Activated T-helper 1 cell treated with anti-CD3 and anti-CD28 coated beads, Interleukin-12 subunit alpha, Interleukin-12 subunit beta, Interleukin-2, Interleukin-4 antibody, amounts not matched to agents 30 ng/mL and 10 ng/mL and 1 ng/mL, durations not matched to agents 14 hours and 24 hours and 36 hours (primary cell): ENCODE data around the gene TP63. TPM values are rescaled to one million over a fixed set of nuclear protein-coding genes. Genes with fewer than 3 reads are reported as not detected.
"Not testable (repeated sequence)": the region's sequence is repeated elsewhere in the genome, so short reads cannot be mapped to it uniquely, and the experiment has no call there.

Experiments used
- DNase-seq: peaks from one replicate; pipeline ENCODE4 v3.0.0; 2021; ENCODE audit warnings: low spot score
- H3K27ac Mint-ChIP-seq: one replicate; pipeline ENCODE4 v1.8.0; 2021; ENCODE audit warnings: mild to moderate bottlenecking, mixed read lengths
- H3K27me3 Mint-ChIP-seq: one replicate; pipeline ENCODE4 v1.8.0; 2022; ENCODE audit warnings: mild to moderate bottlenecking, moderate library complexity, mixed read lengths; ENCODE audit not compliant: insufficient read depth
- H3K36me3 Mint-ChIP-seq: one replicate; pipeline ENCODE4 v1.8.0; 2021; ENCODE audit warnings: low read depth, mixed read lengths
- H3K4me1 Mint-ChIP-seq: one replicate; pipeline ENCODE4 v1.8.0; 2021; ENCODE audit warnings: low read depth, mixed read lengths
- H3K4me3 Mint-ChIP-seq: one replicate; pipeline ENCODE4 v1.8.0; 2021; ENCODE audit warnings: mild to moderate bottlenecking, moderate library complexity, mixed read lengths
- H3K9me3 Mint-ChIP-seq: one replicate; pipeline ENCODE4 v1.8.0; 2021; ENCODE audit warnings: mixed read lengths
- intact Hi-C: fragments of 100-400 bp; cut with micrococcal nuclease; formaldehyde crosslinking; loops from one replicate; pipeline ENCODE4 v1.15.1; 2024
- total RNA-seq: library from RNA; stranded (reverse); gene quantifications from 2 replicates; pipeline ENCODE4 v1.2.3, GENCODE V29; 2022

TP63 gene
- total RNA-seq, 1 donor from 2014 or later: 0.67 TPM

- Mint-ChIP-seq H3K27ac (no peak overlapping the region), H3K4me1 (no peaks in the 10 kb centered on the region), H3K36me3 (peaks cover 1% of the 10 kb centered on the region), H3K9me3 (peaks cover 41% of the 10 kb centered on the region), H3K27me3 (no peaks in the 10 kb centered on the region), H3K4me3 (no peak overlapping the region)
- no peak for DNase-seq
- intact Hi-C loops: no loop called here
These were observed 116.9 kb downstream of the TP63 start for GRCh38 chr3:189748046-189748445.

- H3K27ac Mint-ChIP-seq, H3K27me3 Mint-ChIP-seq, H3K36me3 Mint-ChIP-seq, intact Hi-C loops, DNase-seq, H3K4me1 Mint-ChIP-seq, H3K4me3 Mint-ChIP-seq: not testable (repeated sequence)
- H3K9me3 Mint-ChIP-seq: peaks cover 20% of the 10 kb centered on the region
These were observed 119.8 kb downstream of the TP63 start for GRCh38 chr3:189750972-189751371.

GRCh38 chr3:189754356-189754755 is 123.2 kb downstream of the TP63 start:
- Mint-ChIP-seq H3K9me3 (no peaks in the 10 kb centered on the region), H3K27me3 (no peaks in the 10 kb centered on the region), H3K27ac (no peak overlapping the region), H3K36me3 (no peaks in the 10 kb centered on the region), H3K4me1 (no peaks in the 10 kb centered on the region), H3K4me3 (no peak overlapping the region)
- intact Hi-C loops: no loop called here
- DNase-seq: no peak

DNA sequence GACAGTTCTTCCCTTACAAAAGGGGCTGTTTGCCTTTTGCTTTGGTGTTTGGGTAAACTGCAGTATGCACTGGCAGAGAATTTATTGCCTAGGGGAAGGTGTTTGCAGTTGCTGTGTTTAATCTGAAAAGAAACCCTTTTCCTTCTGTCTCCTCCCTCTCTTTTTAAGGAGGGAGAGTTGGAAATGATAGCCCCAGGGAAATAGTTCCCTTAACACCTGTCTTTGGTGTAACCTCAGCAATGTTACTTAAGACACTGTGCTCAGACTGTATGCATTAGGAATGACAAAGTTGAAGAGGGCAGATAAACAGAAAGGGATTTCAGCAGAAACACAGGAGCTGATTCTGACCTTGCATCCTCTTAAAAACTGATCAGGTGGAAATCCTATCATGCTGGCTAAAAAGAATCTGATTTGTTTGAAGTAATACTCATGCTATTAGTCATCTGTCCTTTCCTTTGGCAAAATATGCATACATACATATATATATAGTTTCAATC is 125.4 kb downstream of the TP63 start:
- intact Hi-C loops: no loop called here
- Mint-ChIP-seq H3K27me3 (peaks cover 3% of the 10 kb centered on the region), H3K9me3 (no peaks in the 10 kb centered on the region), H3K4me3 (no peak overlapping the region), H3K36me3 (no peaks in the 10 kb centered on the region), H3K27ac (no peak overlapping the region), H3K4me1 (no peaks in the 10 kb centered on the region)
- no peak for DNase-seq

DNA sequence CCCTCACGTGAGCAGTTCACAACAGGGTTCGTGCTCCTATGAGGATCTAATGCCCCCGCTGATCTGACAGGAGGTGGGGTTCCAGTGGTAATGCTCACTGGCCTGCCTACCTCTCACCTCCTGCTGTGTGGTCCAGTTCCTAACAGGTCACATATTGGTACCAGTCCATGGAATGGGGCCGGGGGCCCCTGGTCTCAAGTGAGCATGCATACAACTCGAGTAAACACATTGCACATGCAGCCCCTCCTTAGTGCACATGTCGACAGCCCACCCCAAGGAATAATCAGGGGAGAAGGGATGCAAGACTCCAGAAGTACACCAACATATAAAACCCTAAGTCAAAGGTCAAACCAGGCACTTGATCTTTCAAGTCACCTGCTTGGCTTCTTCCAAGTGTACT is 127.0 kb downstream of the TP63 start:
- intact Hi-C loops: no loop called here
- H3K36me3 Mint-ChIP-seq: no peaks in the 10 kb centered on the region
- no peak overlapping the region for H3K27ac Mint-ChIP-seq
- DNase-seq: no peak
- no peaks in the 10 kb centered on the region for H3K9me3 Mint-ChIP-seq
- no peak overlapping the region for H3K4me3 Mint-ChIP-seq
- H3K4me1 Mint-ChIP-seq: no peaks in the 10 kb centered on the region
- H3K27me3 Mint-ChIP-seq: peaks cover 3% of the 10 kb centered on the region

DNA sequence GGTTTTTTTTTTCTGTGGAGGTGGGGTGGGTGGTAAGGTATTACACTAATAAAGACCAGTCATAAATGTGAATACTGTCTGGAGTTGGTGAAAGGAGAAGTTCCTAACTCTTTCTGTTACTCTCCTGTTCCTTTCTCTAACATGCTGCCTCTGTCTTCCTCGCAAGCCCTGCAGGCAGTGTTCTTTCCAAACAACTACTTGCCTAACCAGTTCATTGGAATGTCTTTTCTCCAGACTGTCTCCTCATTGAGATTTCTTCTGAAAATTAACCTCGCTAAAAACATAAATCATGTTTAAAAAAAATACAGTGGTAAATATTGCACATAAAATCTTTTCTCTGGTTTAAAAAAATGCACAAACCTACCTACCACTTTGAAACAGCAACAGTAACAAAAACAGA is 135.2 kb downstream of the TP63 start:
- H3K27ac Mint-ChIP-seq: no peak overlapping the region
- no peaks in the 10 kb centered on the region for H3K4me1 Mint-ChIP-seq
- H3K4me3 Mint-ChIP-seq: no peak overlapping the region
- intact Hi-C loops: no loop called here
- peaks cover 4% of the 10 kb centered on the region for H3K27me3 Mint-ChIP-seq
- DNase-seq: no peak
- H3K36me3 Mint-ChIP-seq: no peaks in the 10 kb centered on the region
- H3K9me3 Mint-ChIP-seq: no peaks in the 10 kb centered on the region

GRCh38 chr3:189771842-189772450 is 140.8 kb downstream of the TP63 start:
- no peak overlapping the region for H3K27ac Mint-ChIP-seq
- H3K4me3 Mint-ChIP-seq: no peak overlapping the region
- H3K9me3 Mint-ChIP-seq: no peaks in the 10 kb centered on the region
- intact Hi-C loops: no loop called here
- no peaks in the 10 kb centered on the region for H3K36me3 Mint-ChIP-seq
- peaks cover 2% of the 10 kb centered on the region for H3K27me3 Mint-ChIP-seq
- H3K4me1 Mint-ChIP-seq: no peaks in the 10 kb centered on the region
- no peak for DNase-seq

GRCh38 chr3:189772584-189772983 is 141.4 kb downstream of the TP63 start:
- intact Hi-C loops: no loop called here
- H3K9me3 Mint-ChIP-seq: no peaks in the 10 kb centered on the region
- H3K36me3 Mint-ChIP-seq: no peaks in the 10 kb centered on the region
- H3K27me3 Mint-ChIP-seq: peaks cover under 1% of the 10 kb centered on the region
- H3K4me1 Mint-ChIP-seq: no peaks in the 10 kb centered on the region
- no peak for DNase-seq
- no peak overlapping the region for H3K27ac Mint-ChIP-seq
- H3K4me3 Mint-ChIP-seq: no peak overlapping the region

GRCh38 chr3:189773056-189773455 is 141.9 kb downstream of the TP63 start:
- Mint-ChIP-seq H3K36me3 (no peaks in the 10 kb centered on the region), H3K4me1 (peaks cover under 1% of the 10 kb centered on the region), H3K27ac (no peak overlapping the region), H3K9me3 (no peaks in the 10 kb centered on the region), H3K27me3 (no peaks in the 10 kb centered on the region), H3K4me3 (no peak overlapping the region)
- no peak for DNase-seq
- intact Hi-C loops: no loop called here

- Mint-ChIP-seq H3K27me3 (no peaks in the 10 kb centered on the region), H3K9me3 (peaks cover 3% of the 10 kb centered on the region), H3K27ac (no peak overlapping the region), H3K4me1 (peaks cover 7% of the 10 kb centered on the region), H3K36me3 (no peaks in the 10 kb centered on the region), H3K4me3 (no peak overlapping the region)
- intact Hi-C loops: no loop called here
- DNase-seq: no peak
These were observed 145.1 kb downstream of the TP63 start for GRCh38 chr3:189776149-189776824.

GRCh38 chr3:189778340-189778950 is 147.3 kb downstream of the TP63 start:
- H3K27ac Mint-ChIP-seq: no peak overlapping the region
- no peak overlapping the region for H3K4me3 Mint-ChIP-seq
- no peak for DNase-seq

DNA sequence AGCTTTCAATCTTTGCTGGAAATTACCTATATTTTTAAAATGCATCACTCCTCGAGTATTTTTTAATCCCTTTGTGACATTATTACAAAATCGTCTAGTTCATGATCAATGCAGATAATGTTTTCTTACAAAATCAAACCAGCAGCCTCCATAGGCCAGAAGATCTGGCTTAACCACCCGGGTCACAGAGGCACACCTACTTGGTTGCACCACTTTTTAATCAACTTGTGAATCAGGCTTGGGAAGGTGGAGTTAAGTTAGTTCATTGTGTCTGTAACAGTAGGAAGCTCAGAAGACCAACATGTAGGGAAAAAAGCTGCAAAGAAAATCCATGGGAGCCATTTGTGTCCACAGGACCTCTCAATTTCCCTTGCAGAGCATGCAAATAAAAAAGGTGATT is 148.0 kb downstream of the TP63 start:
- DNase-seq: no peak
- Mint-ChIP-seq H3K36me3 (no peaks in the 10 kb centered on the region), H3K4me1 (peaks cover 7% of the 10 kb centered on the region), H3K4me3 (no peak overlapping the region), H3K27ac (no peak overlapping the region), H3K9me3 (peaks cover 3% of the 10 kb centered on the region), H3K27me3 (no peaks in the 10 kb centered on the region)
- intact Hi-C loops: no loop called here

More at GRCh38 chr3:189778340-189778950, 147.3 kb downstream of the TP63 start:
- intact Hi-C loops: no loop called here
- Mint-ChIP-seq H3K27me3 (no peaks in the 10 kb centered on the region), H3K36me3 (no peaks in the 10 kb centered on the region), H3K9me3 (peaks cover 3% of the 10 kb centered on the region), H3K4me1 (peaks cover 7% of the 10 kb centered on the region)

DNA sequence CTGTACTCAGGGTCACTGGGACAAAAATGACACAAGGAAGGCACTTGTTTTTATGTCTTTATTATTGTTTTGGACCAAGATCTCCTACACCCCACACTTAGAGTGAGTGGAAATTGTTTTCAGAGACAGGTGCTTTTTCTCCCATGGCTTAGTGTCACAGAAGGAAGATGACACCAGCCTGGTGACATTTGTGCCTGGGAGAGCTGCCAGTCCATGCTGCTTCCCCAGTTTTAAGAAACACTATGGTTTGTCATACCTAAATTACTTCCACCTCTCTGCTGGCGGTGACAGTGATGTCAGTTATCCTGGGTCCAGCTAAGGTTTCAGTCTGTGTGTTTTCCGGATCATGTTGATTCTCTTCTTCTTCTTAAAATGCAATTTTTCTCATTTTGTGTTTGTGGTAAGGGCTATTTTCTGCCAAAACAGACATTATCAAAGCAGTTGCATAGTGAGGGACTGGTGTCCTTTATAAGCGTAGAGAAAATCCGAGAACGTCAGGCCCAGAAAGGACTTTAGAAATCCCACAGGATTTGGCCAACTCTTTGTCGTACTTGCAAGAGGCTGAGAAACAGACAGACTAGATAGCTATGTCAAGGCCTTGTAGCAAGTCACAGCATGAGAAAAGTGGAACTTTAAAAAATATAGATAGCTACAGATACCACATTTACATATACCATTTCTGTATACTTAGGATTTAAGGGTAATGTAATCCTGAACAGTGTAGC is 149.5 kb downstream of the TP63 start:
- no peaks in the 10 kb centered on the region for H3K36me3 Mint-ChIP-seq
- H3K9me3 Mint-ChIP-seq: peaks cover 3% of the 10 kb centered on the region
- DNase-seq: no peak
- no peaks in the 10 kb centered on the region for H3K27me3 Mint-ChIP-seq
- H3K4me3 Mint-ChIP-seq: no peak overlapping the region
- intact Hi-C loops: no loop called here
- peaks cover 7% of the 10 kb centered on the region for H3K4me1 Mint-ChIP-seq
- no peak overlapping the region for H3K27ac Mint-ChIP-seq
